KMS-11 (cell line): ENCODE results near the gene RAB24.

Source experiments
- H2AFZ ChIP-seq: fragments of 200-600 bp; sonication (generic); 2 replicates; pipeline ENCODE4 v1.6.1; 2016; ENCODE audit warnings: antibody characterized with exemption, mixed run types, low read depth
- H3K27ac ChIP-seq: fragments of 200-600 bp; sonication (generic); 2 replicates; pipeline ENCODE4 v1.6.1; 2016; ENCODE audit warnings: mild to moderate bottlenecking, mixed run types
- H3K27me3 ChIP-seq: fragments of 200-600 bp; sonication (generic); 2 replicates; pipeline ENCODE4 v1.6.1; 2017; ENCODE audit warnings: mild to moderate bottlenecking, low read depth, mixed run types, moderate library complexity; ENCODE audit not compliant: insufficient read depth
- H3K36me3 ChIP-seq: fragments of 200-600 bp; sonication (generic); 2 replicates; pipeline ENCODE4 v1.6.1; 2017; ENCODE audit warnings: mild to moderate bottlenecking, mixed run types; ENCODE audit not compliant: insufficient read depth
- H3K4me1 ChIP-seq: fragments of 200-600 bp; sonication (generic); 2 replicates; pipeline ENCODE4 v1.6.1; 2016; ENCODE audit warnings: mild to moderate bottlenecking, low read depth, mixed run types; ENCODE audit not compliant: poor library complexity, severe bottlenecking
- H3K4me2 ChIP-seq: fragments of 200-600 bp; sonication (generic); 2 replicates; pipeline ENCODE4 v1.7.0; 2016; ENCODE audit warnings: mild to moderate bottlenecking, mixed run types
- H3K4me3 ChIP-seq: fragments of 200-600 bp; sonication (generic); IDR thresholded peaks from 2 replicates; pipeline ENCODE4 v1.6.1; 2017; ENCODE audit warnings: low read depth, low read length, mixed read lengths; ENCODE audit not compliant: insufficient read depth
- H3K79me2 ChIP-seq: fragments of 200-600 bp; sonication (generic); 2 replicates; pipeline ENCODE4 v1.6.1; 2016; ENCODE audit warnings: low read depth, mixed run types; ENCODE audit not compliant: insufficient read depth
- H3K9ac ChIP-seq: fragments of 200-600 bp; sonication (generic); 2 replicates; pipeline ENCODE4 v1.6.1; 2016; ENCODE audit warnings: mild to moderate bottlenecking, mixed run types
- H4K20me1 ChIP-seq: fragments of 200-600 bp; sonication (generic); 2 replicates; pipeline ENCODE4 v1.6.1; 2016; ENCODE audit warnings: mild to moderate bottlenecking, mixed run types; ENCODE audit not compliant: insufficient read depth
- TF ChIP-seq, protein P1 (sequence below): fragments of 200-600 bp; sonication (generic); conservative IDR thresholded peaks from 2 replicates; pipeline ENCODE4 v1.6.1; 2017; ENCODE audit warnings: low read depth, mild to moderate bottlenecking, antibody characterized with exemption, low read length, moderate library complexity, mixed read lengths

The RAB24 gene

DNA sequence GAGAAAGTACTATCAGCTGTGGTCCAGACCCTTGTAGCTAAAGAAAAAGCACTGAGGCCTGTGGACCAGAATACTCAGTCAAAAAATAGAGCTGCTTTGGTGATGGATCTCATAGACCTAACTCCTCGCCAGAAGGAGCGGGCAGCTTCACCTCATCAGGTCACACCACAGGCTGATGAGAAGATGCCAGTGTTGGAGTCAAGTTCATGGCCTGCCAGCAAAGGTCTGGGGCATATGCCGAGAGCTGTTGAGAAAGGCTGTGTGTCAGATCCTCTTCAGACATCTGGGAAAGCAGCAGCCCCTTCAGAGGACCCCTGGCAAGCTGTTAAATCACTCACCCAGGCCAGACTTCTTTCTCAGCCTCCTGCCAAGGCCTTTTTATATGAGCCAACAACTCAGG, 8.9 kb downstream of the RAB24 start:
- H3K4me3 ChIP-seq = no peak overlapping the region
- no peaks in the 10 kb centered on the region for H4K20me1 ChIP-seq
- H3K4me2 ChIP-seq = no peak overlapping the region
- TF ChIP-seq, protein P1, sequence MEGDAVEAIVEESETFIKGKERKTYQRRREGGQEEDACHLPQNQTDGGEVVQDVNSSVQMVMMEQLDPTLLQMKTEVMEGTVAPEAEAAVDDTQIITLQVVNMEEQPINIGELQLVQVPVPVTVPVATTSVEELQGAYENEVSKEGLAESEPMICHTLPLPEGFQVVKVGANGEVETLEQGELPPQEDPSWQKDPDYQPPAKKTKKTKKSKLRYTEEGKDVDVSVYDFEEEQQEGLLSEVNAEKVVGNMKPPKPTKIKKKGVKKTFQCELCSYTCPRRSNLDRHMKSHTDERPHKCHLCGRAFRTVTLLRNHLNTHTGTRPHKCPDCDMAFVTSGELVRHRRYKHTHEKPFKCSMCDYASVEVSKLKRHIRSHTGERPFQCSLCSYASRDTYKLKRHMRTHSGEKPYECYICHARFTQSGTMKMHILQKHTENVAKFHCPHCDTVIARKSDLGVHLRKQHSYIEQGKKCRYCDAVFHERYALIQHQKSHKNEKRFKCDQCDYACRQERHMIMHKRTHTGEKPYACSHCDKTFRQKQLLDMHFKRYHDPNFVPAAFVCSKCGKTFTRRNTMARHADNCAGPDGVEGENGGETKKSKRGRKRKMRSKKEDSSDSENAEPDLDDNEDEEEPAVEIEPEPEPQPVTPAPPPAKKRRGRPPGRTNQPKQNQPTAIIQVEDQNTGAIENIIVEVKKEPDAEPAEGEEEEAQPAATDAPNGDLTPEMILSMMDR = no peak
- no peak overlapping the region for H3K27ac ChIP-seq
- H3K36me3 ChIP-seq = no peaks in the 10 kb centered on the region
- no peak overlapping the region for H3K9ac ChIP-seq
- no peaks in the 10 kb centered on the region for H3K79me2 ChIP-seq
- H3K27me3 ChIP-seq = no peaks in the 10 kb centered on the region
- peaks cover 29% of the 10 kb centered on the region for H3K4me1 ChIP-seq
- no peak overlapping the region for H2AFZ ChIP-seq

DNA sequence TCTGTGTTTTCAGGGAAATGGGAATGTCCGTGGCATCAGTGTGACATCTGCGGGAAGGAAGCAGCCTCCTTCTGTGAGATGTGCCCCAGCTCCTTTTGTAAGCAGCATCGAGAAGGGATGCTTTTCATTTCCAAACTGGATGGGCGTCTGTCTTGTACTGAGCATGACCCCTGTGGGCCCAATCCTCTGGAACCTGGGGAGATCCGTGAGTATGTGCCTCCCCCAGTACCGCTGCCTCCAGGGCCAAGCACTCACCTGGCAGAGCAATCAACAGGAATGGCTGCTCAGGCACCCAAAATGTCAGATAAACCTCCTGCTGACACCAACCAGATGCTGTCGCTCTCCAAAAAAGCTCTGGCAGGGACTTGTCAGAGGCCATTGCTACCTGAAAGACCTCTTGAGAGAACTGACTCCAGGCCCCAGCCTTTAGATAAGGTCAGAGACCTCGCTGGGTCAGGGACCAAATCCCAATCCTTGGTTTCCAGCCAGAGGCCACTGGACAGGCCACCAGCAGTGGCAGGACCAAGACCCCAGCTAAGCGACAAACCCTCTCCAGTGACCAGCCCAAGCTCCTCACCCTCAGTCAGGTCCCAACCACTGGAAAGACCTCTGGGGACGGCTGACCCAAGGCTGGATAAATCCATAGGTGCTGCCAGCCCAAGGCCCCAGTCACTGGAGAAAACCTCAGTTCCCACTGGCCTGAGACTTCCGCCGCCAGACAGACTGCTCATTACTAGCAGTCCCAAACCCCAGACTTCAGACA, 9.5 kb downstream of the RAB24 start:
- Histone ChIP-seq H3K9ac (no peak overlapping the region), H3K79me2 (no peaks in the 10 kb centered on the region), H2AFZ (no peak overlapping the region), H3K27me3 (no peaks in the 10 kb centered on the region), H3K27ac (no peak overlapping the region), H3K4me1 (peaks cover 32% of the 10 kb centered on the region), H3K4me3 (no peak overlapping the region), H4K20me1 (no peaks in the 10 kb centered on the region), H3K36me3 (no peaks in the 10 kb centered on the region), H3K4me2 (no peak overlapping the region)
- TF ChIP-seq, protein P1 = no peak

DNA sequence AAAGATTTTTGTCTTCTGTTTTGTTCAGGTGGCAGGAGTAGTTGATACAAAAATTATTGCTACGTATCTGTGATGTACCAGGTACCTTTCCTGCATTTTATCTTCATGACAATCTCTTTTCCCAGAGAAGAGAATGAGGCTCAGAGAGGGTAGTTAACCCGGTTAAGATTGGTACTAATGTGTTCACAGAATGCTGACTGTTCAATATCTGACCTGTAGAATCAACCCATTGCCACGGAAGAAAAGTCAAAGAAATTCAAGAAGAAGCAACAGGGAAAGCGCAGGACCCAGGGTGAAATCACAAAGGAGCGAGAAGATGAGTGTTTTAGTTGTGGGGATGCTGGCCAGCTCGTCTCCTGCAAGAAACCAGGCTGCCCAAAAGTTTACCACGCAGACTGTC, 11.8 kb downstream of the RAB24 start:
- H2AFZ ChIP-seq = no peak overlapping the region
- H3K27ac ChIP-seq = peak overlapping the region; percentile 61; the same call in 1 of the 2 replicates

DNA sequence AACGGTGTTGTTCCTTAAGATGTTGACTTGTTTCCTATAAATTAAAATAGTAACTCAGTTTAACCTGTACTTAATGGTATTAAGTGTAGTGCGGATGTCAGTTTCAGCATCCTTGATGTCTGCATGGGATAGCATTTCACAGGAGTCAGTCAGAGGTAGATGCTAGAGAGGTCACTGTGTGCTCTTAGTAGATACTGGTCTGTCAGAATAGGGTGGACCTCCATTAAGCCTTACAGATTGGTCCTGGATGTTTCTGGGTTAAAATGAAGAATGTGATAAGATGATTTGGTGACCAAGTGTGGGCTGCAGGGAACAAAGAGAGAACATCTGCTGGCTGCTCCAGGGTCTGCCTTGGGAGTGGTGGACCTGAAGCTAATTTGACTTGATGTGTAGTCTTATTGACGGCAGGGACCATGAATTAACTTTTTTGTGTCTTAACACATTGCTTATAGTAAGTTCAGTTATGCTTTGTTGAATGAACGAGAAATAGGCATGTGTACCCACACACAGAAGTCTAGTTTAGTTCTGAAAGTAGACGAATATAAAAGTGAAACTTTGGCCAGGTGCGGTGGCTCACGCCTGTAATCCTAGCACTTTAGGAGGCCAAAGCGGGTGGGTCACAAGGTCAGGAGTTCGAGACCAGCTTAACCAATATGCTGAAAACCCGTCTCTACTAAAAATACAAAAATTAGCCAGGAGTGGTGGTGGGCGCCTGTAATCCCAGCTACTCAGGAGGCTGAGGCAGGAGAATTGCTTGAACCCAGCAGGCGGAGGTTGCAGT, 12.5 kb downstream of the RAB24 start:
- peaks cover 32% of the 10 kb centered on the region for H3K4me1 ChIP-seq
- TF ChIP-seq, protein P1 = no peak
- H3K9ac ChIP-seq = peak overlapping the region; percentile 18; the same call in 1 of the 2 replicates
- peak overlapping the region; percentile 27; the same call in 1 of the 2 replicates for H3K4me2 ChIP-seq
- peak overlapping the region; percentile 61 for H3K27ac ChIP-seq
- no peaks in the 10 kb centered on the region for H3K79me2 ChIP-seq
- no peaks in the 10 kb centered on the region for H4K20me1 ChIP-seq
- no peaks in the 10 kb centered on the region for H3K36me3 ChIP-seq
- no peak overlapping the region for H3K4me3 ChIP-seq
- no peaks in the 10 kb centered on the region for H3K27me3 ChIP-seq
- no peak overlapping the region for H2AFZ ChIP-seq

More for the DNA sequence above, 11.8 kb downstream of the RAB24 start:
- H3K4me2 ChIP-seq = peak overlapping the region; percentile 27; the same call in 1 of the 2 replicates
- H4K20me1 ChIP-seq = no peaks in the 10 kb centered on the region
- H3K4me1 ChIP-seq = peaks cover 32% of the 10 kb centered on the region
- no peaks in the 10 kb centered on the region for H3K79me2 ChIP-seq
- H3K36me3 ChIP-seq = no peaks in the 10 kb centered on the region
- H3K27me3 ChIP-seq = no peaks in the 10 kb centered on the region
- no peak overlapping the region for H3K4me3 ChIP-seq
- no peak overlapping the region for H3K9ac ChIP-seq
- TF ChIP-seq, protein P1 = no peak
